ENCODE measurements around the gene PHACTR1. TPM values are rescaled to one million over a fixed set of nuclear protein-coding genes. Genes with fewer than 3 reads are reported as not detected.

PHACTR1 gene
- total RNA-seq, 1 experiment from 2014 or later = 0.05 TPM

GRCh38 chr6:12977806-12978205, 261.2 kb downstream of the PHACTR1 start:
- ChIA-PET CTCF (no interaction called here), POLR2A (no interaction called here)
- no peak for DNase-seq (ENCODE audit: low read depth, low spot score)
- TF ChIP-seq POLR2AphosphoS5 (IDR thresholded peaks at IDR 0.05; ENCODE audit: low read depth, low read length) = no peak
- TF ChIP-seq SIN3A (IDR thresholded peaks at IDR 0.05; ENCODE audit: borderline replicate concordance, insufficient read depth, low read depth, low read length) = no peak
- TF ChIP-seq TCF7L2 (IDR thresholded peaks at IDR 0.05; ENCODE audit: low read depth, low read length) = no peak
- TF ChIP-seq, protein P1, sequence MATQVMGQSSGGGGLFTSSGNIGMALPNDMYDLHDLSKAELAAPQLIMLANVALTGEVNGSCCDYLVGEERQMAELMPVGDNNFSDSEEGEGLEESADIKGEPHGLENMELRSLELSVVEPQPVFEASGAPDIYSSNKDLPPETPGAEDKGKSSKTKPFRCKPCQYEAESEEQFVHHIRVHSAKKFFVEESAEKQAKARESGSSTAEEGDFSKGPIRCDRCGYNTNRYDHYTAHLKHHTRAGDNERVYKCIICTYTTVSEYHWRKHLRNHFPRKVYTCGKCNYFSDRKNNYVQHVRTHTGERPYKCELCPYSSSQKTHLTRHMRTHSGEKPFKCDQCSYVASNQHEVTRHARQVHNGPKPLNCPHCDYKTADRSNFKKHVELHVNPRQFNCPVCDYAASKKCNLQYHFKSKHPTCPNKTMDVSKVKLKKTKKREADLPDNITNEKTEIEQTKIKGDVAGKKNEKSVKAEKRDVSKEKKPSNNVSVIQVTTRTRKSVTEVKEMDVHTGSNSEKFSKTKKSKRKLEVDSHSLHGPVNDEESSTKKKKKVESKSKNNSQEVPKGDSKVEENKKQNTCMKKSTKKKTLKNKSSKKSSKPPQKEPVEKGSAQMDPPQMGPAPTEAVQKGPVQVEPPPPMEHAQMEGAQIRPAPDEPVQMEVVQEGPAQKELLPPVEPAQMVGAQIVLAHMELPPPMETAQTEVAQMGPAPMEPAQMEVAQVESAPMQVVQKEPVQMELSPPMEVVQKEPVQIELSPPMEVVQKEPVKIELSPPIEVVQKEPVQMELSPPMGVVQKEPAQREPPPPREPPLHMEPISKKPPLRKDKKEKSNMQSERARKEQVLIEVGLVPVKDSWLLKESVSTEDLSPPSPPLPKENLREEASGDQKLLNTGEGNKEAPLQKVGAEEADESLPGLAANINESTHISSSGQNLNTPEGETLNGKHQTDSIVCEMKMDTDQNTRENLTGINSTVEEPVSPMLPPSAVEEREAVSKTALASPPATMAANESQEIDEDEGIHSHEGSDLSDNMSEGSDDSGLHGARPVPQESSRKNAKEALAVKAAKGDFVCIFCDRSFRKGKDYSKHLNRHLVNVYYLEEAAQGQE (IDR thresholded peaks at IDR 0.05; ENCODE audit: insufficient read depth in 1 of 2, low read depth in 2 of 2, low read length in 1 of 2) = no peak
- TF ChIP-seq, protein P2, sequence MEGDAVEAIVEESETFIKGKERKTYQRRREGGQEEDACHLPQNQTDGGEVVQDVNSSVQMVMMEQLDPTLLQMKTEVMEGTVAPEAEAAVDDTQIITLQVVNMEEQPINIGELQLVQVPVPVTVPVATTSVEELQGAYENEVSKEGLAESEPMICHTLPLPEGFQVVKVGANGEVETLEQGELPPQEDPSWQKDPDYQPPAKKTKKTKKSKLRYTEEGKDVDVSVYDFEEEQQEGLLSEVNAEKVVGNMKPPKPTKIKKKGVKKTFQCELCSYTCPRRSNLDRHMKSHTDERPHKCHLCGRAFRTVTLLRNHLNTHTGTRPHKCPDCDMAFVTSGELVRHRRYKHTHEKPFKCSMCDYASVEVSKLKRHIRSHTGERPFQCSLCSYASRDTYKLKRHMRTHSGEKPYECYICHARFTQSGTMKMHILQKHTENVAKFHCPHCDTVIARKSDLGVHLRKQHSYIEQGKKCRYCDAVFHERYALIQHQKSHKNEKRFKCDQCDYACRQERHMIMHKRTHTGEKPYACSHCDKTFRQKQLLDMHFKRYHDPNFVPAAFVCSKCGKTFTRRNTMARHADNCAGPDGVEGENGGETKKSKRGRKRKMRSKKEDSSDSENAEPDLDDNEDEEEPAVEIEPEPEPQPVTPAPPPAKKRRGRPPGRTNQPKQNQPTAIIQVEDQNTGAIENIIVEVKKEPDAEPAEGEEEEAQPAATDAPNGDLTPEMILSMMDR (IDR thresholded peaks at IDR 0.05) = no peak
- H3K27ac ChIP-seq (ENCODE audit: low read length) = no peak overlapping the region
- H3K4me3 ChIP-seq (ENCODE audit: low read depth in 2 of 2, low read length in 2 of 2) = no peak overlapping the region
- ATAC-seq = no peak
- in situ Hi-C loops (cut with HindIII; ENCODE audit: low pct_unique_long_range_greater_than_20kb, low sequenced_read_pairs) (no loop called here), intact Hi-C loops (cut with micrococcal nuclease; ENCODE audit: unreplicated experiment) (no loop called here)
- no peaks in the 10 kb centered on the region for H3K4me1 ChIP-seq (ENCODE audit: control insufficient read depth, insufficient read depth, low read length)
- no peaks in the 10 kb centered on the region for H3K9me3 ChIP-seq (ENCODE audit: control insufficient read depth, insufficient read depth, low read depth, low read length)
- H3K27me3 ChIP-seq (ENCODE audit: control insufficient read depth, insufficient read depth, low read length) = no peaks in the 10 kb centered on the region
- no TSS peak for BruUV-seq (replicated peaks)
- H3K36me3 ChIP-seq (ENCODE audit: control insufficient read depth, insufficient read depth, low read length) = no peaks in the 10 kb centered on the region

- TF ChIP-seq, protein P2 (IDR thresholded peaks at IDR 0.05) = no peak
- TF ChIP-seq, protein P1 (IDR thresholded peaks at IDR 0.05; ENCODE audit: insufficient read depth in 1 of 2, low read depth in 2 of 2, low read length in 1 of 2) = no peak
- TF ChIP-seq POLR2AphosphoS5 (IDR thresholded peaks at IDR 0.05; ENCODE audit: low read depth, low read length) (no peak), TCF7L2 (IDR thresholded peaks at IDR 0.05; ENCODE audit: low read depth, low read length) (no peak), SIN3A (IDR thresholded peaks at IDR 0.05; ENCODE audit: borderline replicate concordance, insufficient read depth, low read depth, low read length) (no peak)
- CTCF ChIA-PET = no interaction called here
- POLR2A ChIA-PET = no interaction called here
- no peak for DNase-seq (ENCODE audit: low read depth, low spot score)
- intact Hi-C loops (cut with micrococcal nuclease; ENCODE audit: unreplicated experiment) = no loop called here
- H3K9me3 ChIP-seq (ENCODE audit: control insufficient read depth, insufficient read depth, low read depth, low read length) = no peaks in the 10 kb centered on the region
- ATAC-seq = no peak
- H3K36me3 ChIP-seq (ENCODE audit: control insufficient read depth, insufficient read depth, low read length) = no peaks in the 10 kb centered on the region
- H3K27ac ChIP-seq (ENCODE audit: low read length) = no peak overlapping the region
- H3K27me3 ChIP-seq (ENCODE audit: control insufficient read depth, insufficient read depth, low read length) = no peaks in the 10 kb centered on the region
- BruUV-seq (replicated peaks) = no TSS peak
- H3K4me3 ChIP-seq (ENCODE audit: low read depth in 2 of 2, low read length in 2 of 2) = no peak overlapping the region
- in situ Hi-C loops (cut with HindIII; ENCODE audit: low pct_unique_long_range_greater_than_20kb, low sequenced_read_pairs) = no loop called here
- no peaks in the 10 kb centered on the region for H3K4me1 ChIP-seq (ENCODE audit: control insufficient read depth, insufficient read depth, low read length)
Observed at GRCh38 chr6:12980741-12981140, 264.2 kb downstream of the PHACTR1 start.
